Measurements from ENCODE around the gene DISP2.

DISP2 gene

DNA sequence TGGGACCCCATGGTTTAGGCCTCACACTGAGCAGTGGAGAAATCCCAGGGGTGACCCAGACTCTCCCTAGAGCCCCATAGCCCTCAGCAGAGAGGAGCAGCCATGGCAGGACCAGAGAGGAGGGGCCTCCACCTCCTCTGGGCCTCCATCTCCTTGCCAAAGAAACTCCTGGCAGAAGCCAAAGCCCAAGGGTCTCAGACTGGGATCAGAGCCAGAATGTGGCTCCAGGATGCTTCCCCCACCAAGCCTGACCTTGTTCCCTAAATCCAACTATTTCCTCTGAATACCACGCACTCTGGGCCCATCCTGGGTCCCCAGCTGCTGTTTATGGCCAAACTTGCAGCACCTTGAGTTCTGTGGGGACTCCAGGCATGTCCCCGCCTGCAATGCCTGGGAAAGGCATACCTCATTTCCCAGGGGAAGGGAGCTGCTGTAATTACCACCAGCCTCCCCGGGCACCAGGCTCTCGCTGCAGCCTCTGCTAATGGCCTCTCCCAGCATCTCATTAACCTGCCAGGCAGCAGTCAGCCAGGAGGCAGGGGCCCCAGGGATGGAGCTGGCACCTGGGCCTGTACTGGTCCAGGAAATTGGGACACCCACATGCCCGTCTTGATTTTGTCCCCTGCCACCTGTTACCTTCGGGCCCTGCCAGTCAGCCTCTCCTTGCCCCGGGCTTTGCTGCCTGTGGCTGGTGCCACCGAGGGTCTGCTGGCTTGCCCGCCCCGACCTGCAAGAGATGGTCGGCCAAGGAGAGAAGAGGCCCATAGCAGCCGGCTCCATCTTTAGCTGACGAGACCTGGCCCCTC is 21.9 kb upstream of the DISP2 start:
- H3K4me1 ChIP-seq (ENCODE audit: control insufficient read depth, insufficient read depth, low read length), result peaks cover 8% of the 10 kb centered on the region
- POLR2A ChIA-PET, result interaction anchor here (1.6 kb wide), 1 partner anchor 11 kb away, joined by 3 read pairs; no protein-coding TSS in a partner anchor
- no peak for TF ChIP-seq ZNF24 (tag by site-specific recombination; IDR thresholded peaks at IDR 0.05)
- TF ChIP-seq TRIM28 (IDR thresholded peaks at IDR 0.05; ENCODE audit: borderline replicate concordance, low read length), result no peak
- TF ChIP-seq SETDB1 (IDR thresholded peaks at IDR 0.05; ENCODE audit: insufficient read length, low read length), result no peak
- no peak for TF ChIP-seq HOXA7 (CRISPR knock-in tag; IDR thresholded peaks at IDR 0.05; ENCODE audit: borderline replicate concordance)
- no peak for TF ChIP-seq ZNF830 (tag by site-specific recombination; IDR thresholded peaks at IDR 0.05; ENCODE audit: low read depth)
- no peak for TF ChIP-seq ZNF529 (tag by site-specific recombination; IDR thresholded peaks at IDR 0.05; ENCODE audit: insufficient replicate concordance)
- TF ChIP-seq ZBTB20 (tag by site-specific recombination; IDR thresholded peaks at IDR 0.05), result peak; percentile 60; the same call in 1 of the 2 replicates
- 0 out of 2 replicates have a peak, but pooled peaks have one; percentile 14 for TF ChIP-seq ZNF10 (tag by site-specific recombination; IDR thresholded peaks at IDR 0.05)
- no peak for TF ChIP-seq ZNF426 (tag by site-specific recombination; IDR thresholded peaks at IDR 0.05)
- TF ChIP-seq, protein P1, sequence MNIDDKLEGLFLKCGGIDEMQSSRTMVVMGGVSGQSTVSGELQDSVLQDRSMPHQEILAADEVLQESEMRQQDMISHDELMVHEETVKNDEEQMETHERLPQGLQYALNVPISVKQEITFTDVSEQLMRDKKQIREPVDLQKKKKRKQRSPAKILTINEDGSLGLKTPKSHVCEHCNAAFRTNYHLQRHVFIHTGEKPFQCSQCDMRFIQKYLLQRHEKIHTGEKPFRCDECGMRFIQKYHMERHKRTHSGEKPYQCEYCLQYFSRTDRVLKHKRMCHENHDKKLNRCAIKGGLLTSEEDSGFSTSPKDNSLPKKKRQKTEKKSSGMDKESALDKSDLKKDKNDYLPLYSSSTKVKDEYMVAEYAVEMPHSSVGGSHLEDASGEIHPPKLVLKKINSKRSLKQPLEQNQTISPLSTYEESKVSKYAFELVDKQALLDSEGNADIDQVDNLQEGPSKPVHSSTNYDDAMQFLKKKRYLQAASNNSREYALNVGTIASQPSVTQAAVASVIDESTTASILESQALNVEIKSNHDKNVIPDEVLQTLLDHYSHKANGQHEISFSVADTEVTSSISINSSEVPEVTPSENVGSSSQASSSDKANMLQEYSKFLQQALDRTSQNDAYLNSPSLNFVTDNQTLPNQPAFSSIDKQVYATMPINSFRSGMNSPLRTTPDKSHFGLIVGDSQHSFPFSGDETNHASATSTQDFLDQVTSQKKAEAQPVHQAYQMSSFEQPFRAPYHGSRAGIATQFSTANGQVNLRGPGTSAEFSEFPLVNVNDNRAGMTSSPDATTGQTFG (tag by site-specific recombination; IDR thresholded peaks at IDR 0.05; ENCODE audit: borderline replicate concordance), result no peak
- no peak for TF ChIP-seq ZNF664 (tag by site-specific recombination; IDR thresholded peaks at IDR 0.05)
- TF ChIP-seq ZNF354C (tag by site-specific recombination; IDR thresholded peaks at IDR 0.05; ENCODE audit: borderline replicate concordance, low read depth), result no peak
- TF ChIP-seq, protein P2, sequence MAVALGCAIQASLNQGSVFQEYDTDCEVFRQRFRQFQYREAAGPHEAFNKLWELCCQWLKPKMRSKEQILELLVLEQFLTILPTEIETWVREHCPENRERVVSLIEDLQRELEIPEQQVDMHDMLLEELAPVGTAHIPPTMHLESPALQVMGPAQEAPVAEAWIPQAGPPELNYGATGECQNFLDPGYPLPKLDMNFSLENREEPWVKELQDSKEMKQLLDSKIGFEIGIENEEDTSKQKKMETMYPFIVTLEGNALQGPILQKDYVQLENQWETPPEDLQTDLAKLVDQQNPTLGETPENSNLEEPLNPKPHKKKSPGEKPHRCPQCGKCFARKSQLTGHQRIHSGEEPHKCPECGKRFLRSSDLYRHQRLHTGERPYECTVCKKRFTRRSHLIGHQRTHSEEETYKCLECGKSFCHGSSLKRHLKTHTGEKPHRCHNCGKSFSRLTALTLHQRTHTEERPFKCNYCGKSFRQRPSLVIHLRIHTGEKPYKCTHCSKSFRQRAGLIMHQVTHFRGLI (tag by site-specific recombination; IDR thresholded peaks at IDR 0.05), result no peak
- no peak for TF ChIP-seq ZNF843 (tag by site-specific recombination; IDR thresholded peaks at IDR 0.05)
- TF ChIP-seq, protein P3, sequence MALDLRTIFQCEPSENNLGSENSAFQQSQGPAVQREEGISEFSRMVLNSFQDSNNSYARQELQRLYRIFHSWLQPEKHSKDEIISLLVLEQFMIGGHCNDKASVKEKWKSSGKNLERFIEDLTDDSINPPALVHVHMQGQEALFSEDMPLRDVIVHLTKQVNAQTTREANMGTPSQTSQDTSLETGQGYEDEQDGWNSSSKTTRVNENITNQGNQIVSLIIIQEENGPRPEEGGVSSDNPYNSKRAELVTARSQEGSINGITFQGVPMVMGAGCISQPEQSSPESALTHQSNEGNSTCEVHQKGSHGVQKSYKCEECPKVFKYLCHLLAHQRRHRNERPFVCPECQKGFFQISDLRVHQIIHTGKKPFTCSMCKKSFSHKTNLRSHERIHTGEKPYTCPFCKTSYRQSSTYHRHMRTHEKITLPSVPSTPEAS (tag by site-specific recombination; IDR thresholded peaks at IDR 0.05), result no peak
- no peak for TF ChIP-seq KLF9 (tag by site-specific recombination; IDR thresholded peaks at IDR 0.05; ENCODE audit: low read depth)
- TF ChIP-seq ZNF341 (tag by site-specific recombination; IDR thresholded peaks at IDR 0.05; ENCODE audit: low read depth), result 0 out of 2 replicates have a peak, but pooled peaks have one; percentile 21
- no peak for TF ChIP-seq ZNF596 (tag by site-specific recombination; IDR thresholded peaks at IDR 0.05)
- TF ChIP-seq OSR2 (tag by site-specific recombination; IDR thresholded peaks at IDR 0.05), result 0 out of 2 replicates have a peak, but pooled peaks have one; percentile 15
- no peak for TF ChIP-seq ZNF423 (tag by site-specific recombination; IDR thresholded peaks at IDR 0.05)
- 0 out of 2 replicates have a peak, but pooled peaks have one; percentile 15 for TF ChIP-seq IKZF3 (tag by site-specific recombination; IDR thresholded peaks at IDR 0.05)
- no peak for TF ChIP-seq ZNF292 (tag by site-specific recombination; IDR thresholded peaks at IDR 0.05; ENCODE audit: borderline replicate concordance, low read depth)
- no peak for TF ChIP-seq ZNF544 (tag by site-specific recombination; IDR thresholded peaks at IDR 0.05)
- TF ChIP-seq HOXD13 (CRISPR knock-in tag; IDR thresholded peaks at IDR 0.05; ENCODE audit: borderline replicate concordance), result no peak
- no peak for TF ChIP-seq ZNF837 (tag by site-specific recombination; IDR thresholded peaks at IDR 0.05)
- no peak for TF ChIP-seq ZNF221 (tag by site-specific recombination; IDR thresholded peaks at IDR 0.05; ENCODE audit: borderline replicate concordance)
- TF ChIP-seq ZNF311 (tag by site-specific recombination; IDR thresholded peaks at IDR 0.05; ENCODE audit: borderline replicate concordance), result no peak
- TF ChIP-seq, protein P4, sequence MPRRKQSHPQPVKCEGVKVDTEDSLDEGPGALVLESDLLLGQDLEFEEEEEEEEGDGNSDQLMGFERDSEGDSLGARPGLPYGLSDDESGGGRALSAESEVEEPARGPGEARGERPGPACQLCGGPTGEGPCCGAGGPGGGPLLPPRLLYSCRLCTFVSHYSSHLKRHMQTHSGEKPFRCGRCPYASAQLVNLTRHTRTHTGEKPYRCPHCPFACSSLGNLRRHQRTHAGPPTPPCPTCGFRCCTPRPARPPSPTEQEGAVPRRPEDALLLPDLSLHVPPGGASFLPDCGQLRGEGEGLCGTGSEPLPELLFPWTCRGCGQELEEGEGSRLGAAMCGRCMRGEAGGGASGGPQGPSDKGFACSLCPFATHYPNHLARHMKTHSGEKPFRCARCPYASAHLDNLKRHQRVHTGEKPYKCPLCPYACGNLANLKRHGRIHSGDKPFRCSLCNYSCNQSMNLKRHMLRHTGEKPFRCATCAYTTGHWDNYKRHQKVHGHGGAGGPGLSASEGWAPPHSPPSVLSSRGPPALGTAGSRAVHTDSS (tag by site-specific recombination; IDR thresholded peaks at IDR 0.05), result no peak
- TF ChIP-seq, protein P5, sequence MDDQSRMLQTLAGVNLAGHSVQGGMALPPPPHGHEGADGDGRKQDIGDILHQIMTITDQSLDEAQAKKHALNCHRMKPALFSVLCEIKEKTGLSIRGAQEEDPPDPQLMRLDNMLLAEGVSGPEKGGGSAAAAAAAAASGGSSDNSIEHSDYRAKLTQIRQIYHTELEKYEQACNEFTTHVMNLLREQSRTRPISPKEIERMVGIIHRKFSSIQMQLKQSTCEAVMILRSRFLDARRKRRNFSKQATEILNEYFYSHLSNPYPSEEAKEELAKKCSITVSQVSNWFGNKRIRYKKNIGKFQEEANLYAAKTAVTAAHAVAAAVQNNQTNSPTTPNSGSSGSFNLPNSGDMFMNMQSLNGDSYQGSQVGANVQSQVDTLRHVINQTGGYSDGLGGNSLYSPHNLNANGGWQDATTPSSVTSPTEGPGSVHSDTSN (CRISPR knock-in tag; IDR thresholded peaks at IDR 0.05), result no peak
- no peak for TF ChIP-seq ZNF138 (tag by site-specific recombination; IDR thresholded peaks at IDR 0.05; ENCODE audit: borderline replicate concordance)

More for the DNA sequence above, 21.9 kb upstream of the DISP2 start:
- H3K9me3 ChIP-seq (ENCODE audit: control insufficient read depth, insufficient read depth, low read depth, low read length), result no peaks in the 10 kb centered on the region
- H3K27ac ChIP-seq (ENCODE audit: extremely low read depth, low read depth, low read length), result no peak overlapping the region
- no peak overlapping the region for H3K4me3 ChIP-seq (ENCODE audit: low read depth, low read length)
- no peaks in the 10 kb centered on the region for H3K36me3 ChIP-seq (ENCODE audit: control insufficient read depth in 2 of 2, insufficient read depth in 1 of 2, low read length in 2 of 2)
- CTCF ChIA-PET, result interaction anchor here (0.9 to 7.1 kb wide), 13 partner anchors 9 to 66 kb away, joined by 3 to 82 read pairs (median 7); partner anchors contain the start of genes INAFM2 and PLCB2

Data from HEK293 (cell line).